CD8-positive, alpha-beta memory T cell (primary cell): ENCODE data around the gene HOTAIR. TPM values are rescaled to one million over a fixed set of nuclear protein-coding genes. Genes with fewer than 3 reads are reported as not detected.

Experiments
- CTCF ChIA-PET: fragments of 350-600 bp; sonication (Branson Sonifier 250); formaldehyde crosslinking; loops from one replicate; lab custom pipeline; 2021; ENCODE audit warnings: antibody characterized with exemption; lab: Charles Lee
- POLR2A ChIA-PET: fragments of 350-600 bp; sonication (Branson Sonifier 250); formaldehyde crosslinking; loops from one replicate; lab custom pipeline; 2021; ENCODE audit warnings: antibody characterized with exemption; lab: Charles Lee
- DNase-seq, 5 donors: peaks; one replicate each; pipeline versions ENCODE4 v3.0.0 to v3.0.0-alpha.2; 2020 to 2022; ENCODE audit warnings: mixed read lengths in 1 of 5
- H3K27ac ChIP-seq: one replicate; pipeline ENCODE4 v1.7.0; 2013; ENCODE audit warnings: low read depth, mild to moderate bottlenecking, low read length, moderate library complexity
- H3K27me3 ChIP-seq: 2 replicates; pipeline ENCODE4 v1.7.0; 2013; ENCODE audit warnings: low read length, mild to moderate bottlenecking; ENCODE audit not compliant: insufficient read depth, poor library complexity, severe bottlenecking
- H3K36me3 ChIP-seq: 2 replicates; pipeline ENCODE4 v1.7.0; 2013; ENCODE audit warnings: mild to moderate bottlenecking, low read length, moderate library complexity; ENCODE audit not compliant: insufficient read depth
- H3K4me1 ChIP-seq: 2 replicates; pipeline ENCODE4 v1.7.0; 2013; ENCODE audit warnings: mild to moderate bottlenecking, low read length, moderate library complexity; ENCODE audit not compliant: insufficient read depth
- H3K4me3 ChIP-seq: 2 replicates; pipeline ENCODE4 v1.7.0; 2013; ENCODE audit warnings: mild to moderate bottlenecking, low read length
- H3K9me3 ChIP-seq: 2 replicates; pipeline ENCODE4 v1.7.0; 2013; ENCODE audit warnings: mild to moderate bottlenecking, low read length
- H3K27ac Mint-ChIP-seq, 8 donors: one replicate each; pipeline ENCODE4 v1.8.0; 2020 to 2021; ENCODE audit warnings: mixed read lengths in 8 of 8, mild to moderate bottlenecking in 6 of 8, inconsistent platforms in 3 of 8, moderate library complexity in 3 of 8
- H3K27me3 Mint-ChIP-seq, 2 donors: one replicate each; pipeline ENCODE4 v1.8.0; 2020 to 2021; ENCODE audit warnings: mixed read lengths in 2 of 2, mild to moderate bottlenecking in 1 of 2, moderate library complexity in 1 of 2
- H3K36me3 Mint-ChIP-seq, 3 donors: one replicate each; pipeline ENCODE4 v1.8.0; 2020 to 2021; ENCODE audit warnings: mixed read lengths in 3 of 3, inconsistent platforms in 1 of 3, mild to moderate bottlenecking in 1 of 3
- H3K4me1 Mint-ChIP-seq, 3 donors: one replicate each; pipeline ENCODE4 v1.8.0; 2020 to 2021; ENCODE audit warnings: mixed read lengths in 3 of 3, inconsistent platforms in 1 of 3, mild to moderate bottlenecking in 1 of 3
- H3K4me3 Mint-ChIP-seq, 7 donors: one replicate each; pipeline ENCODE4 v1.8.0; 2020 to 2021; ENCODE audit warnings: mixed read lengths in 7 of 7, mild to moderate bottlenecking in 6 of 7, moderate library complexity in 4 of 7, inconsistent platforms in 2 of 7
- H3K9me3 Mint-ChIP-seq, 5 donors: one replicate each; pipeline ENCODE4 v1.8.0; 2020 to 2022; ENCODE audit warnings: mixed read lengths in 5 of 5, mild to moderate bottlenecking in 3 of 5, moderate library complexity in 2 of 5, inconsistent platforms in 1 of 5
- polyA plus RNA-seq: library from polyadenylated mRNA; unstranded; fragments of 300-500 nt; fragmentation: Illumina TruSeq; gene quantifications from one replicate; pipeline ENCODE4 v1.2.3, GENCODE V29; 2021
- total RNA-seq, 2 experiments: library from RNA; stranded (reverse); gene quantifications; one replicate each; pipeline ENCODE4 v1.2.3, GENCODE V29; 2021

The HOTAIR gene
- total and polyA plus RNA-seq, 3 experiments from 2014 or later: not detected

DNA sequence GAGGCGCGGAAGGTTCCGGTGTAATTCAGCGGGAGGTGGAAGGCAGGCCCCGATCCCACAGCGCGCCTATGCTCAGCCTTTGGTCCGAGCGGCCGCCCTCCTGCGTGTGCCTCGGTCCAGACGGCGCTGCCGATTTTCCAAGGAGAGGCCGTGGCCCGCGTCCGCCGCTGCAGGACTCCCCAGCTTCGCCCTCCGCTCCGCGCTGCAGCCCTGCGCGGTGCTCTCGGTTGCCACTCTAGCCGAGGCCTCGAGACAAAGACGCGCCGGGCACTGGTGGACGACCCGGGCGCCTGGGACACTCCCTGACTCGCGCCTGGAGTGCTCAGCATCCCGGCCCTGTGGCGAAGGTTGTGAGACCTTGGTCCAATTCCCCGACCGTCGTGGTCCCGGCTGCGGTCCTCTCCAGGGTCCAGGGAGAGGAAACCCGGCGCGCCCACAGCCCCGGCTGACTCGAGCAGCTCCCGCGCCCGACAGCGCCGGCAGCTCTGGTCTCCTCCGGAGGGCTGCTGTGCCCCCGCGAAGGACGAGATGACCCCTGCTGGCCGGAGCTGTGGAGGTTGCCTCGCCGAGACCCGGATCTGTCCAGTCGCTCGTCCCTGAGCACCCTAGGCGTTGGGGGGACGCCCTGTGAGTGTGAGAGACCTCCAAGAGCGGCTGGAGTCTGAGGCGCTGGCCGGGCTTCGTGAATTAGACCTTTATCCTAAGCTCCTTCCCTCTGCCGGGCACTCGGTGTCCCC, 13.6 kb downstream of the HOTAIR start:
- H3K4me1 ChIP-seq: peaks cover 27% of the 10 kb centered on the region
- no peaks in the 10 kb centered on the region for H3K36me3 ChIP-seq
- H3K27ac ChIP-seq: no peak overlapping the region
- no peaks in the 10 kb centered on the region for H3K9me3 ChIP-seq
- Mint-ChIP-seq H3K4me3 (peak overlapping the region in 1 of 7 donors; percentile 51), H3K9me3 (peaks cover 0 to 1% (median 0%) of the 10 kb centered on the region in 5 donors), H3K27me3 (peaks cover 84 to 93% of the 10 kb centered on the region in 2 donors), H3K4me1 (peaks cover 41 to 52% (median 45%) of the 10 kb centered on the region in 3 donors), H3K27ac (peak overlapping the region in 1 of 8 donors; percentile 27), H3K36me3 (peaks cover 0 to 1% (median 0%) of the 10 kb centered on the region in 3 donors)
- ChIA-PET CTCF (interaction anchor here (1.1 kb wide), 1 partner anchor 25 kb away, joined by 3 read pairs; no protein-coding TSS in a partner anchor), POLR2A (no interaction called here)
- peaks cover 92% of the 10 kb centered on the region for H3K27me3 ChIP-seq
- no peak overlapping the region for H3K4me3 ChIP-seq
- no peak for DNase-seq

DNA sequence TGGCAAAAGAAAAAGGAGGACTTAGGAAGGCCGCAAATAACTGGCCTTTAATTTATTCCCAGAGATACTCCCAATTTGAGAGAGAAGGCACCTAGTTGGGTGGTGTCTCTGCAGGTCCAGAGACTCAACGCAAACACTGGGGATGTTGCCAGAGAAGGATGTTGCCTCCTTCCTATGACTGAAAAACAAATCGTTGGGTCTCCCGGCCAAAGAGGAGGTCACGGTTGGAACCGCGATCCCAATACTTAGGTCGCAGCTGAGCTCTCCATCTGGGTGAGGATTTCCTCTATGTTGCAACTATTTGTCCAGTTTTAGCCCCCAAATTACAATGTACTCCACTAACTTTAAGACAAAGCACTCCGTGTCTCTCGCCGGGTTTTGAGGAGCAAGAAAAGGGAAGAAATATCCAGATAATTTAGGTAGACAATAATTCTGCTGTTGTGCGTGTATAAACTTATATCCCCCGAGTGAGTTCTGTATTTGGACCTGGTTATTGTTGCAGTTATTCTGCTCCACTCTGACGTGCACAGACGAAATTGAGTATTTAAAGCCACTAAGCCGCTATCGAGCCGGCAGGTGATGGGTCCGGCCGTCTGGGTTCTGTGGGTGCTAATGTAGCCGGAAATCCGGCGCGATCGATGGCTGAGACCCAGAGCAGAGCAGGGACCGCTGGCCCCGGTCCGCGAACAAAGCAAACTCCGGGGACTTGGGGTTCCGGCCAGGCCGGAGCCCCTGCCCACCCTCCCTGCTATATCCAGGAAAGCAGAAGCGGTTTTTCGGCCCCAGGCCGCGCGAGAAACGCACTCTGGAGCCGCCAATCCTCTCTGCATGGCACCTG, 14.3 kb downstream of the HOTAIR start:
- H3K27me3 Mint-ChIP-seq: peaks cover 85 to 93% of the 10 kb centered on the region in 2 donors
- no peaks in the 10 kb centered on the region for H3K36me3 ChIP-seq
- H3K9me3 Mint-ChIP-seq: peaks cover 0 to 4% (median 1%) of the 10 kb centered on the region in 5 donors
- peaks cover 92% of the 10 kb centered on the region for H3K27me3 ChIP-seq
- H3K27ac ChIP-seq: no peak overlapping the region
- no peaks in the 10 kb centered on the region for H3K9me3 ChIP-seq
- ChIA-PET POLR2A (no interaction called here), CTCF (no interaction called here)
- H3K4me3 Mint-ChIP-seq: peak overlapping the region in 4 of 7 donors; percentile 1 to 43 (median 6)
- no peak overlapping the region for H3K4me3 ChIP-seq
- peaks cover 39 to 52% (median 45%) of the 10 kb centered on the region in 3 donors for H3K4me1 Mint-ChIP-seq
- H3K36me3 Mint-ChIP-seq: peaks cover 0 to 3% (median 0%) of the 10 kb centered on the region in 3 donors
- peak overlapping the region in 2 of 8 donors; percentile 37 to 82 for H3K27ac Mint-ChIP-seq
- peaks cover 25% of the 10 kb centered on the region for H3K4me1 ChIP-seq
- no peak for DNase-seq

DNA sequence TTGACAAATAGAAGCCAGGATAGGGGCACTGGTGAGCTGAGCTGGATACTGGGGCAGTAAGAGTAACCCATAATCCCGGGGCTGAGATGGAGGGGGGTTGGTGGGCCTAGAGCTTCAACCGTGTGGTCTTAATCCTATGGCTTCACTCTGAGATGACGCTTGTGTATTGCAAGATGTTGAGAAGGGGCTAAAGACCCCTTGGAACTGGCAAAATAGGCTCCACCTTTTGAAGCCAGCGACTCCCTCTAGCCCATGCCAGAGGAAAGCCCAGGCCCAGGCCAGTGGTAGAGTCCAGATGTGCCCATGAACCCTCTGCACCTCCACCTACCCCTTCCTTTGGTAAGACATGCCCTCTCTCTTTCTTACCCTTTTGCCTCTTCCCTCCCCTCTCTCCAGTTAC, 15.4 kb downstream of the HOTAIR start:
- Histone ChIP-seq H3K4me1 (peaks cover 14% of the 10 kb centered on the region), H3K9me3 (no peaks in the 10 kb centered on the region), H3K27ac (no peak overlapping the region), H3K4me3 (no peak overlapping the region), H3K27me3 (peaks cover 89% of the 10 kb centered on the region), H3K36me3 (no peaks in the 10 kb centered on the region)
- Mint-ChIP-seq H3K27me3 (peaks cover 79 to 87% of the 10 kb centered on the region in 2 donors), H3K36me3 (peaks cover 0 to 3% (median 0%) of the 10 kb centered on the region in 3 donors), H3K27ac (peak overlapping the region in 1 of 8 donors; percentile 82), H3K4me1 (peaks cover 30 to 46% (median 37%) of the 10 kb centered on the region in 3 donors), H3K9me3 (peaks cover 0 to 4% (median 1%) of the 10 kb centered on the region in 5 donors), H3K4me3 (no peak overlapping the region)
- ChIA-PET POLR2A (no interaction called here), CTCF (no interaction called here)
- DNase-seq: no peak

DNA sequence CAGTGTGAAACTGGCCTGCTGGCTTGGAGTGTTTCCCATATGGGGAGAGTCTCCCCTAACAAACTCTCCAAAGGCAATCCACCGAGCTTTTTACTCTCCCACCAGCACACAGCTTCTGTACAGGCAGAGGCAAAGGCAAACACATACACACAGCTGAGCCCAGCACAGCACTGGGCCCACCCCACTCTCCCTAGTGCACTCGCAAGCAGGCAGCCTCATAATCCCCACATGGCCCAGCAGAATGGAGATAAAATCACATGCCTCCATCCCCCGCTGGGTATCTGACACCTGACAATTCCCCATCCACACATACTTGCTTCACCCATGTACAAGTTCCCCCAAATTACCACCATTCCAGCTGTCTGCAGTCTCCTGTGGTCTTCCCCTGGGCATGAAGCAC, 16.6 kb downstream of the HOTAIR start:
- Mint-ChIP-seq H3K4me3 (peak overlapping the region in 1 of 7 donors; percentile 45), H3K36me3 (peaks cover 0 to 2% (median 0%) of the 10 kb centered on the region in 3 donors), H3K9me3 (peaks cover 0 to 11% (median 4%) of the 10 kb centered on the region in 5 donors), H3K27me3 (peaks cover 79 to 87% of the 10 kb centered on the region in 2 donors), H3K27ac (peak overlapping the region in 1 of 8 donors; percentile 40), H3K4me1 (peaks cover 27 to 41% (median 29%) of the 10 kb centered on the region in 3 donors)
- Histone ChIP-seq H3K36me3 (no peaks in the 10 kb centered on the region), H3K27ac (no peak overlapping the region), H3K4me1 (peaks cover 13% of the 10 kb centered on the region), H3K27me3 (peaks cover 89% of the 10 kb centered on the region), H3K9me3 (no peaks in the 10 kb centered on the region), H3K4me3 (no peak overlapping the region)
- CTCF ChIA-PET: no interaction called here
- POLR2A ChIA-PET: no interaction called here
- no peak for DNase-seq

DNA sequence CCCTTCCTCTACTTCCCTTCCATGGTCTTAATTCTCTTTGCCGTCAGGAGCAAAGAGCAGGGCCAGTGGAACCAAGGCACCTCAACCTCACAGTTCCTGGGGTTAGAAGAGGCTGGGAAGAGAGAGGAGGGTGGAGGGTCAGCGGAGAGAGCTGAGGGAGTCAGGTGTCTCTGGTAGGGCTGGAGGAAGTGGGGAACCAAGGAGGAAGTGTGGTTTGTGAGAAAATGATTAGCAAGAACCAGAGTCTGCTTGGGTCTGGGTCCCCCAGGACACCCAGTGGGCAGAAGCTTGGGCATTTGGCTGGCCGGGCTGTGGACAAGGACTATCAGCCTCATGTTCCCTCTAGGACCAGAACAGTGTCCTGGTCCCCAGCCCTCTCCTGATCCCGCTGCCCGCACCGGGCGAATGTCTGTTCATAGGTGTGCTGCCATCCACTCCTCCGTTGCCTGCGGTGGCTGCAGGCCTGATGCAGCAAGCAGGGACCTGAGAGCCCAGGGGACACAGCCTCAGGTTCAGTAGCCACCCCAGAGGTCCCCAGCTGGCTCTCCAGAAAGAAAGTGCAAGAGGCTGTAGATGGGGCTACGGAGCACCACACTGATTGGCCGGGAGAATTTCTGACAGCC, 17.7 kb downstream of the HOTAIR start:
- ChIA-PET CTCF (no interaction called here), POLR2A (no interaction called here)
- Histone ChIP-seq H3K27me3 (peaks cover 89% of the 10 kb centered on the region), H3K9me3 (no peaks in the 10 kb centered on the region), H3K27ac (no peak overlapping the region), H3K36me3 (no peaks in the 10 kb centered on the region), H3K4me3 (no peak overlapping the region), H3K4me1 (peaks cover 13% of the 10 kb centered on the region)
- no peak for DNase-seq
- peak overlapping the region in 4 of 7 donors; percentile 4 to 86 (median 42) for H3K4me3 Mint-ChIP-seq
- peaks cover 0 to 2% (median 0%) of the 10 kb centered on the region in 3 donors for H3K36me3 Mint-ChIP-seq
- H3K27ac Mint-ChIP-seq: peak overlapping the region in 2 of 8 donors; percentile 24 to 43
- peaks cover 0 to 12% (median 4%) of the 10 kb centered on the region in 5 donors for H3K9me3 Mint-ChIP-seq
- H3K4me1 Mint-ChIP-seq: peaks cover 27 to 42% (median 29%) of the 10 kb centered on the region in 3 donors
- H3K27me3 Mint-ChIP-seq: peaks cover 81 to 87% of the 10 kb centered on the region in 2 donors

DNA sequence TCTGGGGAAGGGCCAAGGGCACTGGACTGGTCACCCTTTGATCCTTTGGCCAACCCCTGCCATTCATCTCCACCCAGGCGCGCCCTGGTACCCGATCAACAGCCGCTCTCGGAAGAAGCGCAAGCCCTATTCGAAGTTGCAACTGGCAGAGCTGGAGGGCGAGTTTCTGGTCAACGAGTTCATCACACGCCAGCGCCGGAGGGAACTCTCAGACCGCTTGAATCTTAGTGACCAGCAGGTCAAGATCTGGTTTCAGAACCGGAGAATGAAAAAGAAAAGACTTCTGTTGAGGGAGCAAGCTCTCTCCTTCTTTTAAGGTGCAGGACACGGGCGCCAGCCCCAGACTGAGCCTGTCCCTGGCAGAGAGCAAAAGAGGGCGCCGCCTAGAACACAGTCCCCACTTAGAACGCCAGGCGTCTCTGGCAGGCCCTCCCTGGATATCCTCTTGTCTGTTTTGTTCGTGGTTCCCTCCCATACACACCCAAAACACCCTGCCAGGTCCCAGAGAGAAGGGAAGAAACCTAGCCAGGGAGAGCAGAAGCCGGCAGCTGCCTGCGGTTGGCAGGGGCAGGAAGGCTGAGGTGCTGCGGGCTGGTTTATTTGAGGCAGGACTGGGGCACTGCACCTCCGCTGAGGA, 18.4 kb downstream of the HOTAIR start:
- peaks cover 0 to 2% (median 0%) of the 10 kb centered on the region in 3 donors for H3K36me3 Mint-ChIP-seq
- Histone ChIP-seq H3K4me3 (no peak overlapping the region), H3K4me1 (peaks cover 20% of the 10 kb centered on the region), H3K36me3 (no peaks in the 10 kb centered on the region), H3K27ac (no peak overlapping the region), H3K27me3 (peaks cover 89% of the 10 kb centered on the region), H3K9me3 (no peaks in the 10 kb centered on the region)
- no peak for DNase-seq
- peaks cover 27 to 44% (median 29%) of the 10 kb centered on the region in 3 donors for H3K4me1 Mint-ChIP-seq
- H3K27me3 Mint-ChIP-seq: peaks cover 83 to 87% of the 10 kb centered on the region in 2 donors
- peaks cover 0 to 12% (median 4%) of the 10 kb centered on the region in 5 donors for H3K9me3 Mint-ChIP-seq
- ChIA-PET CTCF (no interaction called here), POLR2A (interaction anchor here (0.5 kb wide), 1 partner anchor 53 kb away, joined by 3 read pairs; the partner anchor contains the start of gene HOXC8)
- peak overlapping the region in 5 of 7 donors; percentile 4 to 86 (median 37) for H3K4me3 Mint-ChIP-seq
- H3K27ac Mint-ChIP-seq: peak overlapping the region in 3 of 8 donors; percentile 24 to 62 (median 43)

DNA sequence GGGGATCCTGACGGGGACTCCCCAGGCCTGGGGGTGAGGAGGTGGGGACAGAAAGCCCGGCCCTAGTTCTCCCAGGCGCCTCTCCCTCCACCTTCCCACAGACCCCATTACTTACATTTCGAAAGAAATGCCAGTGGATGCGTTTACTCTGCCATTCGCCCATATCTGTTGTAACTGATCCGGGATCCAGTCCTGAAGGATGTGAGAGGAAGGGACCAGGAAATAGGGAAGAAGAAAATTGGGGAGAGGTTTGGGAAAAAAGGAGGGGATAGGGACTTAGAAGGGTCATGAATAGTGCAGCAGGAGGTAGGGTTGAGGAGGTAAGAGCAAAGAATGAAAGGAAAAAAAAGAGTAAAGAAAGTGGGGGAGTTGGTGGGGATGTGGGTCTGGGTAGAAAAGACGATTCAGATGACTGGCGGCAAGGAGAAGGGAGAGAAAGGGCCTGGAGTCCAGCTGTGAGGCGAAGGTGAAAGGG, 18.9 kb downstream of the HOTAIR start:
- Mint-ChIP-seq H3K27ac (peak overlapping the region in 4 of 8 donors; percentile 3 to 62 (median 34)), H3K4me3 (peak overlapping the region in 4 of 7 donors; percentile 33 to 44 (median 39)), H3K4me1 (peaks cover 29 to 48% (median 30%) of the 10 kb centered on the region in 3 donors), H3K9me3 (peaks cover 0 to 12% (median 4%) of the 10 kb centered on the region in 5 donors), H3K36me3 (peaks cover 0 to 2% (median 0%) of the 10 kb centered on the region in 3 donors), H3K27me3 (peaks cover 87 to 93% of the 10 kb centered on the region in 2 donors)
- DNase-seq: no peak
- no peak overlapping the region for H3K4me3 ChIP-seq
- ChIA-PET CTCF (no interaction called here), POLR2A (interaction anchor here (0.5 kb wide), 1 partner anchor 53 kb away, joined by 3 read pairs; the partner anchor contains the start of gene HOXC8)
- no peaks in the 10 kb centered on the region for H3K9me3 ChIP-seq
- H3K27me3 ChIP-seq: peaks cover 95% of the 10 kb centered on the region
- no peaks in the 10 kb centered on the region for H3K36me3 ChIP-seq
- H3K27ac ChIP-seq: no peak overlapping the region
- H3K4me1 ChIP-seq: peaks cover 21% of the 10 kb centered on the region
